ENCODE results near the gene FAM180B. TPM values are rescaled to one million over a fixed set of nuclear protein-coding genes. Genes with fewer than 3 reads are reported as not detected.

The FAM180B gene, protein sequence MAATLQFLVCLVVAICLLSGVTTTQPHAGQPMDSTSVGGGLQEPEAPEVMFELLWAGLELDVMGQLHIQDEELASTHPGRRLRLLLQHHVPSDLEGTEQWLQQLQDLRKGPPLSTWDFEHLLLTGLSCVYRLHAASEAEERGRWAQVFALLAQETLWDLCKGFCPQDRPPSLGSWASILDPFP
- total RNA-seq, result not detected

DNA sequence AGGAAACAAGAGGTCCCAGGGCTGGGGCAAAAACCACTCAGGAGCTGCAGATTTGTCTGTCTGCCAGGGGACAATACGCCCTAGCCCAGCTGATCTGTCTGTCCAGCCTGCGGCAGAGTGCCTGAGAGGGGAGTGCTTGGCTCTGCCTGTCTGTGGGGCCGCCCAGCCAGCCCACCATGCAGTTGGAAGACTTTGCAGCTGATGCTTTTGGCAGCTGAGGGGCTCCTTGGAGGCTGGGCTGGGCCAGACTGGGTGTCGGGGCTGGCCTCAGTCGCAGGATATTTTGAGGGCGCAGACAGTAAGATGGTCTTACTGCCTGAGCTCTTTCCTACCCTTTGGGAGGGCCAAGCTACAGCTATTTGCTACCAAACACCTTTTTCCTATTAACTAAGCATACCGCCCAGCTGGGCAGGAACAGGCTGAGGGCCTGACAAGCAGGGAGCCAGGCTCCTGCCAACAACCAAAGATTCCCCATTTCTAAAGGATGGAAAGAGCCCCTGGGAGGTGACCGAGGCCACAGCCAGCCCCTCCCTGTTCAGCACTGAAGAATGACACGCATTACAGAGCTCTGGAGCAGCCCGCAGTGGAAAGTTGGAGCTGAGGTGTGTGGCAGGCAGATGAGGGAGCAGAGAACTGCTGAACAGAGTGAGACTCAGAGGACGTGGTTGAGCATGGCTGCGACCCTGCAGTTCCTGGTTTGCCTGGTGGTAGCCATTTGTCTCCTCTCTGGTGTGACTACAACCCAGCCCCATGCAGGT lies at the start of gene FAM180B:
FAM180B (plus strand) TSS at position 581 of the 758 bp plus-strand sequence; CDS start at position 672, 91 bp downstream.
- no peak within 1 kb of the TSS for H3K9ac ChIP-seq (ENCODE audit: low read depth in 2 of 2, low read length in 2 of 2)
- TF ChIP-seq, protein P1, sequence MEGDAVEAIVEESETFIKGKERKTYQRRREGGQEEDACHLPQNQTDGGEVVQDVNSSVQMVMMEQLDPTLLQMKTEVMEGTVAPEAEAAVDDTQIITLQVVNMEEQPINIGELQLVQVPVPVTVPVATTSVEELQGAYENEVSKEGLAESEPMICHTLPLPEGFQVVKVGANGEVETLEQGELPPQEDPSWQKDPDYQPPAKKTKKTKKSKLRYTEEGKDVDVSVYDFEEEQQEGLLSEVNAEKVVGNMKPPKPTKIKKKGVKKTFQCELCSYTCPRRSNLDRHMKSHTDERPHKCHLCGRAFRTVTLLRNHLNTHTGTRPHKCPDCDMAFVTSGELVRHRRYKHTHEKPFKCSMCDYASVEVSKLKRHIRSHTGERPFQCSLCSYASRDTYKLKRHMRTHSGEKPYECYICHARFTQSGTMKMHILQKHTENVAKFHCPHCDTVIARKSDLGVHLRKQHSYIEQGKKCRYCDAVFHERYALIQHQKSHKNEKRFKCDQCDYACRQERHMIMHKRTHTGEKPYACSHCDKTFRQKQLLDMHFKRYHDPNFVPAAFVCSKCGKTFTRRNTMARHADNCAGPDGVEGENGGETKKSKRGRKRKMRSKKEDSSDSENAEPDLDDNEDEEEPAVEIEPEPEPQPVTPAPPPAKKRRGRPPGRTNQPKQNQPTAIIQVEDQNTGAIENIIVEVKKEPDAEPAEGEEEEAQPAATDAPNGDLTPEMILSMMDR (IDR thresholded peaks at IDR 0.05), result no peak
- no peak for DNase-seq
- no peaks in the 10 kb centered on the region for H3K4me1 ChIP-seq
- H3K9me3 ChIP-seq, result no peaks in the 10 kb centered on the region
- H3K4me3 ChIP-seq, result no peak within 1 kb of the TSS
- intact Hi-C loops (cut with DNase I), result no loop called here
- no peaks in the 10 kb centered on the region for H3K27me3 ChIP-seq
- peaks cover 19% of the 10 kb centered on the region for H3K36me3 ChIP-seq
- H3K27ac ChIP-seq, result no peak within 1 kb of the TSS

DNA sequence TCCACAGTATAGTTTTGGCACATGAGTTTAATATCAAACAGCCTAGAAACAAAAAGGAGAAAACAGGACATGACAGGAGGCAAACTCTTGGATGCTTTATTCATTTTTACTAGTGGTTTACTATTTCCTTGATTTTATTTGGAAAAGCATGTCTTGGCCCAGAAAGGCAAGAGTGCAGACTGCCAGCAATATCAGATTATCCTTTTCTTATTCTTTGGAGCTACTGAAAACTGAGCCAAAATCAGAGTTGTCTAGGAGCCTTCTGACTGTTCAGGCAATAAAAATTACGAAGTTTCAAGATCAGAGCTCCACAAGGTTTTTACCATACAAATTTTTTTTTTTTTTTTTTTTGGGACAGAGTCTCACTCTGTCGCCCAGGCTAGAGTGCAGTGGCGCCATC lies 49.6 kb upstream of the FAM180B start:
- Histone ChIP-seq H3K4me1 (peaks cover 15% of the 10 kb centered on the region), H3K9me3 (no peaks in the 10 kb centered on the region), H3K27ac (no peak overlapping the region), H3K4me3 (no peak overlapping the region), H3K9ac (ENCODE audit: low read depth in 2 of 2, low read length in 2 of 2) (no peak overlapping the region), H3K36me3 (no peaks in the 10 kb centered on the region), H3K27me3 (no peaks in the 10 kb centered on the region)
- intact Hi-C loops (cut with DNase I), result no loop called here
- no peak for DNase-seq
- TF ChIP-seq, protein P1 (IDR thresholded peaks at IDR 0.05), result no peak

DNA sequence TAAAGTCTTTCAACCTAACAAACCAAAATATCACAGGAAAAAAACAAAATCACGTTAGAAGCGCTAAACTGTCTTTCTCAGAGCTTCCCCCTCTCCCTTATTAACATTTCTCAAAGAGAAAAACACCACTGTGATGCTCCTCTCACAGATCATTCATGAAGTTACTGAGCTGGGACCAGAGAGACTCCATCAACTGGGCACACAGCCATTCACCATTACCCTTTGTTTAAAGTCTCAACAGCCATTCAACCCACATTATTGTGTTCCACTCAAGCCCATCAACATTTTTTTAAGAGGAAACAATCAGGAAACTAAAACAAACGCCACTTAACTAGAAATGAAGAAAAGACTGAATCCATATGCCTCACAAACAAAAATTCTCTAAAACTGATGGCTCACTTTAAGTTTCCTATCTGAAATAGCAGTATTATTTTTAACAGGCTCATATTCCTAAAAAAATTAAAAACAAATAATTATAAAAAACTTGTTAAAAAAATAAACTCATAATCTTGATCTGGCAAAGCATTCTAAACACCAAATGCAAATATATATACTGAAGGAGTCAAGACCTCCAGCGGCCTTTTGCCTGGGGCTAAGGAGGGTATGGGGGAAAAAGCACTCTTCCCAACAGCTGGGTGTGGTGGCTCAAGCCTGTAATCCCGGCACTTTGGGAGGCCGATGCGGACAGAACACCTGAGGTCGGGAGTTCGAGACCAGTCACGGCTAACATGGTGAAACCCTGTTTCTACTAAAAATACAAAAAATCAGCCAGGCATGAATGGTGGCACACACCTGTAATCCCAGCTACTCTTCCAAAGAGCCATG lies 47.5 kb upstream of the FAM180B start:
- TF ChIP-seq, protein P1 (IDR thresholded peaks at IDR 0.05), result no peak
- intact Hi-C loops (cut with DNase I), result no loop called here
- H3K36me3 ChIP-seq, result no peaks in the 10 kb centered on the region
- DNase-seq, result no peak
- no peak overlapping the region for H3K9ac ChIP-seq (ENCODE audit: low read depth in 2 of 2, low read length in 2 of 2)
- no peak overlapping the region for H3K27ac ChIP-seq
- no peaks in the 10 kb centered on the region for H3K27me3 ChIP-seq
- peaks cover 15% of the 10 kb centered on the region for H3K4me1 ChIP-seq
- H3K4me3 ChIP-seq, result no peak overlapping the region
- no peaks in the 10 kb centered on the region for H3K9me3 ChIP-seq

DNA sequence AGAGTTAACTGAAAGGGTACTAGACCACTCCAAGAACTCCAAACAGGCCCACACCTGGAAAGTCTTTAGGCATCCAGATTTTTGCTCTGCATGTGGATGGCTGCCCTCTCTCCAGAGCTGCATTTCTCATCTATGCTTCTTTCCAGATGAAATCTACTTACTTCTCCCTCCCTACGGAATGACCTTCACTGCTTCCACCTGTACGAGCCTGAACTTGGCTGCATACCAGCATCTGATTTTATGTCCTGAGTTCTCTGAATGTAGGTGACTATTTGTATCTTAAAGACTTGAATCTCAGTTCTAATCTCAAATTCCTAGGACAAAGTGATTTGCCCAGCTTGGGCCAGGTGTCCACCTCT lies 46.8 kb upstream of the FAM180B start:
- no peak overlapping the region for H3K4me3 ChIP-seq
- DNase-seq, result no peak
- peak overlapping the region in 1 of 2 donors; percentile 3 for H3K9ac ChIP-seq (ENCODE audit: low read depth in 2 of 2, low read length in 2 of 2)
- no peaks in the 10 kb centered on the region for H3K9me3 ChIP-seq
- peaks cover 15% of the 10 kb centered on the region for H3K4me1 ChIP-seq
- intact Hi-C loops (cut with DNase I), result loop anchor here (10.0 kb wide), 1 partner anchor 65 kb away; no protein-coding TSS in a partner anchor
- H3K27ac ChIP-seq, result no peak overlapping the region
- no peaks in the 10 kb centered on the region for H3K36me3 ChIP-seq
- H3K27me3 ChIP-seq, result no peaks in the 10 kb centered on the region
- TF ChIP-seq, protein P1 (IDR thresholded peaks at IDR 0.05), result no peak

DNA sequence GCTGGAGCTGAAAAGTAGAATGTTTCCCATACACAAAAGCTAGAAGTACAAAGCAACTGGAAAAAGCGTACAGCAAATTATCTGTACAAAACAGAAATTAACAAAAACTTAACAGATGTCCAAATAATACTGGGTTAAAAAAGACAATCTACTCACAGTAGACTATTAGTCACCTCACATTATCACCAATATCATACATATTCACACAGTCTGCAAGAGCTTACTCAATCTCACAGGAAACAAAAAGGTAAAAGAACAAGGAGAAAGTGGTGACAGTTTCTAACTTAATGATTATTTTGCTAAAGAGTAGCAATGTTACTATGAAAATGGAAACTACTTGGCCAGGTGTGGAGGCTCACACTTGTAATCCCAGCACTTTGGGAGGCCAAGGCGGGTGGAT lies 45.4 kb upstream of the FAM180B start:
- intact Hi-C loops (cut with DNase I), result loop anchor here (10.0 kb wide), 1 partner anchor 66 kb away; no protein-coding TSS in a partner anchor
- no peaks in the 10 kb centered on the region for H3K9me3 ChIP-seq
- TF ChIP-seq, protein P1 (IDR thresholded peaks at IDR 0.05), result no peak
- H3K27ac ChIP-seq, result no peak overlapping the region
- H3K9ac ChIP-seq (ENCODE audit: low read depth in 2 of 2, low read length in 2 of 2), result no peak overlapping the region
- no peak for DNase-seq
- no peaks in the 10 kb centered on the region for H3K36me3 ChIP-seq
- no peaks in the 10 kb centered on the region for H3K27me3 ChIP-seq
- no peak overlapping the region for H3K4me3 ChIP-seq
- peaks cover 15% of the 10 kb centered on the region for H3K4me1 ChIP-seq

All from colonic mucosa (tissue), 4 donors.